ENCODE data around the gene HSDL2. TPM values are rescaled to one million over a fixed set of nuclear protein-coding genes. Genes with fewer than 3 reads are reported as not detected.

Gene HSDL2
- total RNA-seq, 1 experiment from 2014 or later: 40.0 TPM

- DNase-seq (ENCODE audit: low read depth): no peak
Measured at GRCh38 chr9:112446526-112446925, 66.6 kb downstream of the HSDL2 start.

DNA sequence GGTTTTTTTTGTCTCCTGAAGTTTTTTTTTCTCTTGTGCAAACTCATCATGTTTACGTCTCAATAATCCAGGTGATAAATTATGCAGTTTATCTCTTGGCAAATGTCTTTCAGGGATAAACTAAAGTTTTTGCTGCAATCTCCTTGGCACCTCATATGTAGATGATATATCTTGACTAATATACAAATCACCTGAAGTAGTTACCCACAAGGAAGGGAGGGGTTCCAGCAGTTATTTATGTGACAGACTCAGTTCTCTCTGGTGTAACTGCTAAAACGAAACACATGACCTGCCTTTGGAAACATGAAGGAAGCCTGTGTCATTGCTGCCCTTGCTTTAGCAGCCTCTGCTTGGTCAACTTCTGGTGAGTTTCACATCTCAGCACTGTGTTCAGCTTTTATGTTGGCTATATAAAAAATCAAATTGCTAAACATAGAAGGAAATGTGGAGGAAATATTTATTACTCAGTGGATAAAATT is 67.4 kb downstream of the HSDL2 start:
- DNase-seq (ENCODE audit: low read depth): no peak

DNA sequence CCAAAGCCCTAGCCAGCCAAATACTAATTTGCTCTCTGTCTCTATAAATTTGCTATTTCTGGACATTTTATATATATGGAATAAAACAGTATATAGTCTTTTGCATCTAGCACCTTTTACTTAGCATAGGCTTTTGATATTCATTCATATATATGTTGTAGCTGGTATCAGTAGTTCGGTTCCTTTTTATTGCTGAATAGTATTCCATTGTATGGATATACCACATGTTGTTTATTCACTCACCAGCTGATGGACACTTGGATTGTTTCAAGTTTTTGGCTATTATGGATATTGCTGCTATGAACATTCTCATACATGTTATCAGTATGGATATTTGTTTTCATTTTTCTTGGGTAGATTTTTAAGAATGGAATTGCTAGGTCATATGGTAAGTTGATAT is 82.9 kb downstream of the HSDL2 start:
- DNase-seq (ENCODE audit: low read depth): no peak

DNA sequence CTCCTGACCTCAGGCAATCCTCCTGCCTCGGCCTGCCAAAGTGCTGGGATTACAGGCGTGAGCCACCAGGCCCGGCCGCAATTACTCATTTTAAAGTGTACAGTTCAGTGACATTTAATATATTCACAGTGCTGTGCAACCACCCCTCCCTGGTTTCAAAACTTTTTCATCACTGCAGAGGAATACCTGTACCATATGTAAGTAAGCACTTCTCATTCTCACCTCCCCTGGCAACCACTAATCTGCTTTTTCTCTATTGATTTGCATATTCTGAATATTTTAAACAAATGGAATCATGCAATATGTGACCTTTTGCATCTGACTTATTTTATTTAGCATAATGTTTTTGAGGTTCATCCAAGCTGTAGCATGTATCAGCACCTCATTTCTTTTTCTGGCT is 85.4 kb downstream of the HSDL2 start:
- no peak for DNase-seq (ENCODE audit: low read depth)

GRCh38 chr9:112472996-112473395 is 93.1 kb downstream of the HSDL2 start:
- DNase-seq (ENCODE audit: low read depth): no peak

DNA sequence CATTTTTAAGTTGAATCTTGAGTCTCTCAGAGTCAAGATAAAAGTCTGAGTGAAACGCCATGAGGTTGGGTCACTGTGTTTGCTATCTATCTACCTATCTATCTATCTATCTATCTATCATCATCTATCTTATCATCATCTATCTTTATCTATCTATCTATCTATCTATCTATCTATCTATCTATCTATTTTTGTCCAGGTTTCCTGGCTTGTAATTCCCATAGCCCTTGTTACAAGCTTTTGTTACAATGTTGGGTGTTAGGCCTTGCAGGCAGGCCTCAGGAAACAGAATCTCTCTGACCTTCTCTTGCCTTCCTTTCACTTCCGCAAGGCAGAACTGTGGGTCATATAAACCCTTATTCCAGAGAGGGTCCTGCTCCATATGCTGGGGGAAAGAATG is 94.1 kb downstream of the HSDL2 start:
- DNase-seq (ENCODE audit: low read depth): no peak

DNA sequence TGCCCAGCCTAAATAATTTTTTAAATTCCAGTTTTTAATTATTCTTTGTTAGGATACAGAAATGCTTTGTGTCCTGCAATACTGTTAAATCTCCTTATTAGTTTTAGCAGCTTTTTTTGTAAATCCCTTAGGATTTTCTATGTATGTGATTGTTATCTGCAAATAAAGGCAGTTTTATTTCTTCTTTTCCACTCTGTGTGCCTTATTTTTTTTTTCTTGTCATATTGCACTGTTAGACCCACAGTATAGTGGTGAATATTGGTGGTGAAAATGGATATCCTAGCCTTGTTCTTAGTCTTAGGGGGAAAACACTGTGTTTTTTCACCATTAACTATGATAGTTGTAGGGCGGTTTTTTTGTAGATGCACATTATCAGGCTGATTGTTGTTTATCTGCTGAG is 95.4 kb downstream of the HSDL2 start:
- DNase-seq (ENCODE audit: low read depth): no peak

- no peak for DNase-seq (ENCODE audit: low read depth)
Measured at GRCh38 chr9:112477330-112477729, 97.4 kb downstream of the HSDL2 start.

- no peak for DNase-seq (ENCODE audit: low read depth)
Measured at GRCh38 chr9:112479221-112479620, 99.3 kb downstream of the HSDL2 start.

DNA sequence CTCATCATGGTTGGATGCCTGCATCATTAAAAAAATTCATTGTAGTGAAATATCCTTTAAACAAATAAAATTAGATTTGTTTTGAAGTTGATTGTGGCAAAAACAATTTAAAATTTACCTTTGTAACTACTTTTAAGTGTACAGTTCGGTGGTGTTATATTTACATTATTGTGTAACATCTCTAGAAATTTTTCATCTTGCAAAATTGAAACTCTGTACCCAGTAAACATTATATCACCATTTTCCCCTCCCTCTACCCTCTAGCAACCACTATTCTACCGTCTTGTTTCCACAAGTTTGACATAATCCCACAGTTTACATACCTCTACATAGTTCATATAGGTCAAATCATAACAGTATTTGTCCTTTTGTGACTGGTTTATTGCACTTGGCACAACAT is 104.7 kb downstream of the HSDL2 start:
- DNase-seq (ENCODE audit: low read depth): no peak

DNA sequence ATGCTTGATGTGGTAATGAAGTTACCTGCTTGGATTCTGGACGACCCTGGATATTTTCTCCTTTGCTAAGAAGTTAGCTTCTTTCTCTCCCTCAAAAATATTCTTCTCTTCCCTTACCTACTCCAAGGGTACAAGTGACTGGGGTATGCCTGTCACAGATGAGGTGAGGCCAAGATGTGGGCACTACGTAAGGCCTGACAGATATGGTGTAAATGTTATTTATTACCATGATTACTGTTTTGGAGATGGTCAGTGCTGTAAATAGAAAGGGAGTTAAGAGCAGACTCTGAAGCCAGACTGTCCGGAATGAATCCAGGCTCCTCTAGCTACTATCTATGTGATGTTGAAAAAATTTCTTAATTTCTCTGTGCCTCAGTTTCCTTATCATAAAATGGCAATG is 105.7 kb downstream of the HSDL2 start:
- no peak for DNase-seq (ENCODE audit: low read depth)

DNA sequence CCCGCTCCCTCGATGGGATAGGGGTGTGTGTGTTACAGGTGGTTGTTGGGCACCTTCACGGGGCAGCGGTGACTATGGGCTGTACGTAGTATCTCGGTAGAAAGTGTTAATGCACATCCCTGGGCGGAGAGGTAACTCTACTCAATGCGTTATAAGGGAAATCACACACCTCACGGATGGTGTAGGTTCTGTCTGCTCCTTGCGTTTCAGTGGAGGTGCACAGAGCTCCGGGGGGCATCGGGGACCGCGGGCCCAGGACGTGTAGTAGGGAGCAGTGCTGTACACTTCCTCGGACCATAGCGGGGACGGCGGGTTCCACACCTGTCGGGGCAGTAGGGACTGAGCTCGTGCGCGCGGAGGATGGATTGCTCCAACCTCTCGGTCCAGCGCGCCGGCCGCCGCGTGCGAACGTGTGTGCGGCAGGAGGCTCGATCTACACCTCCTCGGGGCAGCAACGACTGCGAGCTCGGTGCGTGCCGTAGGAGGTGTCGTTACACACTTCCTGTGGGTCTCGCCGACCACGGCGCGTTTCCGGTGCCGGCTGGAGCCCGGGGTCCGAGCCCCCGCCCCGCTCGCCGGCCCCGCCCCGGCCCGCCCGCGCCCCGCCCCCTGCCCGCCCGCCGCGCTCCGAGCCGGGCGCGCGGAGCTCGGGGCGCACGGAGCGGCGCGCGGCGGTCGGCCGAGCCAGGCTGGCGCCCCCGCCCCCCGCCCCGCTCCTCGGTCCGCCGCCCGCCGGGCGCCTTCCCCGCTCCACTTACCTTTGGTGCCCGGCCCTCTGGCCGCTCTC is 106.5 kb downstream of the HSDL2 start, which contains the start of gene KIAA1958:
KIAA1958 (plus strand) TSS at position 607 of the 787 bp plus-strand sequence. CDS start 87,254 bp downstream, outside the sequence.
- DNase-seq (ENCODE audit: low read depth): peak; percentile 78

- peak; percentile 42 for DNase-seq (ENCODE audit: low read depth)
Measured at GRCh38 chr9:112487008-112487798, 107.3 kb downstream of the HSDL2 start.

GRCh38 chr9:112487799-112488340 is 108.0 kb downstream of the HSDL2 start:
- peak; percentile 4 for DNase-seq (ENCODE audit: low read depth)

- DNase-seq (ENCODE audit: low read depth): no peak
Measured at GRCh38 chr9:112489039-112489546, 109.2 kb downstream of the HSDL2 start.

GRCh38 chr9:112489876-112490666 is 110.2 kb downstream of the HSDL2 start:
- no peak for DNase-seq (ENCODE audit: low read depth)

GRCh38 chr9:112493393-112494137 is 113.7 kb downstream of the HSDL2 start:
- no peak for DNase-seq (ENCODE audit: low read depth)

DNA sequence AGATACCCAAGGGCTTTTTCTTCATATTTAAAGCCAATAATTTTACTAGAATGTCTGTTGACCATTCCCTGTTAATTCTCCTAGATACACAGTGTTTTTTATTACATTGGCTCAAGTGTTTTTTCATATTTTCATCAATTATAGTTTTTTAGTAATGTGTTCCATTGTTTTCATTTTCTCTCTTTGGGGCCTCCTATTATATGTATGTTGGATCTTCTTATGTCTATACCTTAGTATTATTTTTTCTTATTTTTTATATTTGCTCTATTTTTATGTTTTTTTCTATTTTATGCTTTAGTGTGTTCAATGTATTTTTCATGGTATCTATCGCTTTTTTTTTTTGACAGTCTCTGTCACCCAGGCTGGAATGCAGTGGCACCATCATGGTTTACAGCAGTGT is 114.2 kb downstream of the HSDL2 start:
- no peak for DNase-seq (ENCODE audit: low read depth)

DNA sequence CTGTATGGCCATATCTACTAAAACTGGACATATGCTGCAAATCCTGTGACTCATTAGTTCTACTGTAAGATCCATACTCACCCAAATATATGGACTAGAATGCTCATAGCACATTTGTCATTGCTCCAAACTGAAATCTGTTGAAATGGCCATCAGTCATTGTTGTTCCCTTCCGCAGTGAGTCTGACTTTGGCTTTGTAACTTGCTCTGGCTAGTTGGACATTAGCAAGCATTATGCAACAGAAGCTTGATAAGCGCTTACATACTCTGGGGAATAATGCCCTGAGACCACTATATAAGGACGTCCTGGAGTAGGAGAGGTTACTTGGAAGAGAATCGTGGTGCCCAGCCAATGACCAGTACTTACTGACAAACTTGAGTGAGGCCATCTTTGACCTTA is 115.7 kb downstream of the HSDL2 start:
- no peak for DNase-seq (ENCODE audit: low read depth)

GRCh38 chr9:112496074-112496722 is 116.3 kb downstream of the HSDL2 start:
- DNase-seq (ENCODE audit: low read depth): no peak

Measured in RPMI7951 (cell line).